HCT116 (cell line): ENCODE data around the gene CLIC4. TPM values are rescaled to one million over a fixed set of nuclear protein-coding genes. Genes with fewer than 3 reads are reported as not detected.

Experiments used
- ATAC-seq: fragments of 200-7000 bp; cut with Tn5 transposase; 2 replicates; pipeline ENCODE4 v1.9.1; 2020; ENCODE audit warnings: mild to moderate bottlenecking, moderate library complexity
- BruUV-seq: library from RNA; stranded (reverse); fragments of 400-500 nt; replicated peaks from 2 replicates; lab custom pipeline; 2021; lab: Mats Ljungman, UMichigan
- CTCF ChIA-PET: fragments of 300-600 bp; sonication (Branson Sonifier 250); formaldehyde crosslinking; loops from one replicate; lab custom pipeline; 2021; ENCODE audit warnings: antibody characterized with exemption; lab: Charles Lee
- POLR2A ChIA-PET: fragments of 300-600, 350-600 bp; sonication (Branson Sonifier 250); formaldehyde crosslinking; loops from one replicate; lab custom pipeline; 2021; ENCODE audit warnings: antibody characterized with exemption; lab: Charles Lee
- RAD21 ChIA-PET, 2 experiments: fragments of 300-600 bp; sonication (Branson Sonifier 250); formaldehyde crosslinking; loops; one replicate each; lab custom pipeline; 2023; ENCODE audit warnings: low total read pairs in 2 of 2; ENCODE audit not compliant: uncharacterized antibody in 2 of 2, unreplicated experiment in 2 of 2, low non-redundant PET in 1 of 2; lab: Charles Lee
- DNase-seq: peaks from one replicate; pipeline ENCODE4 v3.0.0-alpha.2; 2010; ENCODE audit warnings: low read depth, low spot score
- H2AFZ ChIP-seq: fragments of 200-600 bp; shearing (Covaris generic), sonication (generic); 2 replicates; pipeline ENCODE4 v1.6.1; 2017; ENCODE audit warnings: low read depth, mixed run types, mixed read lengths, antibody characterized with exemption, low read length; ENCODE audit not compliant: poor library complexity, severe bottlenecking
- H3K27ac ChIP-seq: 2 replicates; pipeline ENCODE4 v1.5.1; 2012; ENCODE audit warnings: low read depth, low read length
- H3K27me3 ChIP-seq: fragments of 200-600 bp; sonication (generic); 2 replicates; pipeline ENCODE4 v1.6.1; 2016; ENCODE audit warnings: mixed run types, low read length, mixed read lengths; ENCODE audit not compliant: insufficient read depth
- H3K36me3 ChIP-seq, 2 experiments: fragments of 200-500 bp in 1 of 2; fragments of 200-600 bp in 1 of 2; sonication (Bioruptor generic) in 1 of 2; sonication (generic) in 1 of 2; 2 replicates each; pipeline versions ENCODE4 v1.5.1 to v1.6.1; 2014 to 2016; ENCODE audit warnings: low read length in 2 of 2, inconsistent platforms in 1 of 2, mixed read lengths in 1 of 2, mixed run types in 1 of 2; ENCODE audit not compliant: insufficient read depth in 2 of 2, control insufficient read depth in 1 of 2
- H3K4me1 ChIP-seq, 2 experiments: fragments of 200-600 bp in 1 of 2; sonication (generic) in 1 of 2; 2 replicates each; pipeline versions ENCODE4 v1.5.1 to v1.6.1; 2012 to 2017; ENCODE audit warnings: low read length in 2 of 2, inconsistent platforms in 1 of 2, mild to moderate bottlenecking in 1 of 2, mixed read lengths in 1 of 2, mixed run types in 1 of 2, moderate library complexity in 1 of 2; ENCODE audit not compliant: insufficient read depth in 2 of 2, control insufficient read depth in 1 of 2
- H3K4me2 ChIP-seq: fragments of 200-600 bp; sonication (generic); 2 replicates; pipeline ENCODE4 v1.6.1; 2017; ENCODE audit warnings: mixed run types, low read length, mixed read lengths
- H3K4me3 ChIP-seq, 2 experiments: fragments of 200-600 bp in 1 of 2; sonication (generic) in 1 of 2; replicated peaks in 1 of 2; 2 replicates each; pipeline ENCODE4 v1.5.1; 2011 to 2016; ENCODE audit warnings: low read length in 2 of 2, control low read depth in 1 of 2, low read depth in 1 of 2, mild to moderate bottlenecking in 1 of 2, mixed read lengths in 1 of 2, mixed run types in 1 of 2
- H3K79me2 ChIP-seq: fragments of 200-600 bp; sonication (generic); 2 replicates; pipeline ENCODE4 v1.6.1; 2017; ENCODE audit warnings: mild to moderate bottlenecking, mixed run types, low read length, moderate library complexity, mixed read lengths; ENCODE audit not compliant: insufficient read depth
- H3K9ac ChIP-seq: fragments of 200-600 bp; sonication (generic); 2 replicates; pipeline ENCODE4 v1.6.1; 2016; ENCODE audit warnings: low read length, mixed read lengths
- H3K9me2 ChIP-seq: fragments of 200-600 bp; sonication (generic), shearing (Covaris generic); 2 replicates; pipeline ENCODE4 v1.6.1; 2017; ENCODE audit warnings: mixed run types, mild to moderate bottlenecking, moderate library complexity; ENCODE audit not compliant: insufficient read depth
- H3K9me3 ChIP-seq, 2 experiments: fragments of 200-500 bp in 1 of 2; fragments of 200-600 bp in 1 of 2; sonication (Bioruptor generic) in 1 of 2; sonication (generic) in 1 of 2; 2 replicates each; pipeline ENCODE4 v1.6.1; 2014 to 2017; ENCODE audit warnings: low read length in 2 of 2, mixed read lengths in 2 of 2, inconsistent platforms in 1 of 2, low read depth in 1 of 2, mild to moderate bottlenecking in 1 of 2, mixed run types in 1 of 2, moderate library complexity in 1 of 2; ENCODE audit not compliant: control insufficient read depth in 1 of 2, insufficient read depth in 1 of 2
- H4K20me1 ChIP-seq: fragments of 200-600 bp; sonication (generic), shearing (Covaris generic); 2 replicates; pipeline ENCODE4 v1.6.1; 2017; ENCODE audit warnings: mixed run types, mild to moderate bottlenecking, moderate library complexity; ENCODE audit not compliant: insufficient read depth
- CEBPB ChIP-seq: IDR thresholded peaks from 2 replicates; pipeline ENCODE4 v1.6.1; 2012; ENCODE audit warnings: low read depth
- EZH2phosphoT487 ChIP-seq: fragments of 200-600 bp; IDR thresholded peaks from 2 replicates; pipeline ENCODE4 v1.6.1; 2018; ENCODE audit warnings: antibody characterized with exemption, borderline replicate concordance
- JUND ChIP-seq: IDR thresholded peaks from 2 replicates; pipeline ENCODE4 v1.6.1; 2012
- POLR2AphosphoS5 ChIP-seq: IDR thresholded peaks from 2 replicates; pipeline ENCODE4 v1.6.1; 2011; ENCODE audit warnings: mild to moderate bottlenecking, low read depth, low read length, moderate library complexity
- SIN3A ChIP-seq: IDR thresholded peaks from 2 replicates; pipeline ENCODE4 v1.6.1; 2012; ENCODE audit warnings: low read depth
- SRF ChIP-seq: IDR thresholded peaks from 2 replicates; pipeline ENCODE4 v1.6.1; 2012; ENCODE audit warnings: low read depth
- TCF7L2 ChIP-seq: IDR thresholded peaks from 2 replicates; pipeline ENCODE4 v1.7.0; 2011; ENCODE audit warnings: borderline replicate concordance, inconsistent platforms; ENCODE audit not compliant: insufficient read depth, insufficient read length; ENCODE audit errors: extremely low read depth
- ZNF274 ChIP-seq: fragments of 200-500 bp; sonication (Bioruptor generic); IDR thresholded peaks from 2 replicates; pipeline ENCODE4 v1.6.1; 2014; ENCODE audit warnings: mild to moderate bottlenecking, low read depth, low read length, inconsistent platforms
- intact Hi-C: fragments of 100-400 bp; cut with micrococcal nuclease; formaldehyde crosslinking; loops from 2 replicates; pipeline ENCODE4 v1.10.0; 2022
- total RNA-seq: library from RNA; stranded (reverse); gene quantifications from one replicate; pipeline ENCODE4 v1.2.1, GENCODE V29; 2021; ENCODE audit not compliant: unreplicated experiment
- TF ChIP-seq, protein P1 (sequence below): IDR thresholded peaks from 2 replicates; pipeline ENCODE4 v1.6.1; 2011; ENCODE audit warnings: mild to moderate bottlenecking, low read length, moderate library complexity; ENCODE audit not compliant: insufficient replicate concordance; ENCODE audit errors: extremely low read depth
- TF ChIP-seq, protein P2 (sequence below): IDR thresholded peaks from 2 replicates; pipeline ENCODE4 v1.6.1; 2012

The CLIC4 gene
- total RNA-seq, 1 experiment from 2014 or later = 77.2 TPM

DNA sequence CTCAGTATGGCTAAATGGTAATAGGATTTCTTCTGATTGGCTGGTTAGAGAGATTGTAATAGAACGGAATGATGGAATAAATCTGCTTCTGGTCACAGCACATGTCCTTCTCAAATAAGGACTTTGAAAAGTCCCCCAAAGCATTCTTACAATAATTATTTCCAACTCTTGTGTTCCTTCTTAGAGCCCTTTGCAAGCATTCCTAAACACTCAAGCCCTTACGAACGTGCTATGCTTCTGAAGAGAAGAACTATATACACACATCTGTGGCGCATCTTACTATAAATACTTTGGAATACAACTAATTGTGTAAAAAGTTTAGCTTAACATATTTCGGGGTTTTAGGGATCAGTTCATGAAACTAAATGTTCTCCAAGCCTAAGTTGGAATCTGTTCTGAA lies 25.6 kb downstream of the CLIC4 start:
- TF ChIP-seq EZH2phosphoT487 = no peak
- TF ChIP-seq SIN3A = no peak
- TF ChIP-seq SRF = no peak
- no peak for TF ChIP-seq POLR2AphosphoS5
- no peak for TF ChIP-seq JUND
- TF ChIP-seq ZNF274 = no peak
- TF ChIP-seq, protein P1, sequence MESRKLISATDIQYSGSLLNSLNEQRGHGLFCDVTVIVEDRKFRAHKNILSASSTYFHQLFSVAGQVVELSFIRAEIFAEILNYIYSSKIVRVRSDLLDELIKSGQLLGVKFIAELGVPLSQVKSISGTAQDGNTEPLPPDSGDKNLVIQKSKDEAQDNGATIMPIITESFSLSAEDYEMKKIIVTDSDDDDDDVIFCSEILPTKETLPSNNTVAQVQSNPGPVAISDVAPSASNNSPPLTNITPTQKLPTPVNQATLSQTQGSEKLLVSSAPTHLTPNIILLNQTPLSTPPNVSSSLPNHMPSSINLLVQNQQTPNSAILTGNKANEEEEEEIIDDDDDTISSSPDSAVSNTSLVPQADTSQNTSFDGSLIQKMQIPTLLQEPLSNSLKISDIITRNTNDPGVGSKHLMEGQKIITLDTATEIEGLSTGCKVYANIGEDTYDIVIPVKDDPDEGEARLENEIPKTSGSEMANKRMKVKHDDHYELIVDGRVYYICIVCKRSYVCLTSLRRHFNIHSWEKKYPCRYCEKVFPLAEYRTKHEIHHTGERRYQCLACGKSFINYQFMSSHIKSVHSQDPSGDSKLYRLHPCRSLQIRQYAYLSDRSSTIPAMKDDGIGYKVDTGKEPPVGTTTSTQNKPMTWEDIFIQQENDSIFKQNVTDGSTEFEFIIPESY = no peak
- TF ChIP-seq TCF7L2 = no peak
- TF ChIP-seq, protein P2, sequence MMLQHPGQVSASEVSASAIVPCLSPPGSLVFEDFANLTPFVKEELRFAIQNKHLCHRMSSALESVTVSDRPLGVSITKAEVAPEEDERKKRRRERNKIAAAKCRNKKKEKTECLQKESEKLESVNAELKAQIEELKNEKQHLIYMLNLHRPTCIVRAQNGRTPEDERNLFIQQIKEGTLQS = no peak
- no peak for TF ChIP-seq CEBPB
- TF ChIP-seq, all 23 proteins: peak for 0
- DNase-seq (no peak), ATAC-seq (no peak)
- CTCF ChIA-PET = interaction anchor here (1.4 kb wide), 1 partner anchor 60 kb away, joined by 4 read pairs; no protein-coding TSS in a partner anchor
- Histone ChIP-seq H3K4me1 (peaks cover 6 to 17% of the 10 kb centered on the region in 2 experiments; a peak in 3 of 4 replicates), H3K9me2 (no peaks in the 10 kb centered on the region; the same call in 1 of the 2 replicates), H3K79me2 (peaks cover 23% of the 10 kb centered on the region; the same call in 1 of the 2 replicates), H3K9me3 (no peaks in the 10 kb centered on the region), H3K27ac (no peak overlapping the region), H3K4me3 (no peak overlapping the region), H2AFZ (no peak overlapping the region), H3K36me3 (no peaks in the 10 kb centered on the region), H4K20me1 (no peaks in the 10 kb centered on the region), H3K4me2 (no peak overlapping the region), H3K9ac (no peak overlapping the region), H3K27me3 (no peaks in the 10 kb centered on the region)
- BruUV-seq = no TSS peak
- RAD21 ChIA-PET = no interaction called here
- POLR2A ChIA-PET = interaction anchor here (0.6 to 1.1 kb wide), 2 partner anchors 26 to 32 kb away, joined by 4 to 5 read pairs; partner anchors contain the start of gene CLIC4
- intact Hi-C loops = no loop called here
